ENCODE data around the gene OR2T8.

The OR2T8 gene

GRCh38 chr1:247919952-247920351, at the start of gene OR2T8:
Gene OR2T8 (plus strand): TSS chr1:247920252. CDS start chr1:247921018, 766 bp downstream.
- DNase-seq = no peak

- no peak for DNase-seq
Measured at GRCh38 chr1:247883346-247883745, 36.7 kb upstream of the OR2T8 start.

GRCh38 chr1:247884797-247885413, 35.1 kb upstream of the OR2T8 start:
- DNase-seq = peak; percentile 15

- no peak for DNase-seq
Measured at GRCh38 chr1:247895163-247895637, 24.9 kb upstream of the OR2T8 start, which contains the start of gene OR2W3. Gene OR2W3 (plus strand): TSS chr1:247895587. CDS start chr1:247895587, 0 bp downstream.

- no peak for DNase-seq
Measured at GRCh38 chr1:247895976-247896375, 24.1 kb upstream of the OR2T8 start.

- DNase-seq = no peak
Measured at GRCh38 chr1:247904122-247904521, 15.9 kb upstream of the OR2T8 start.

- DNase-seq = no peak
Measured at GRCh38 chr1:247905181-247905580, 14.9 kb upstream of the OR2T8 start.

GRCh38 chr1:247905910-247906503, 14.0 kb upstream of the OR2T8 start:
- no peak for DNase-seq

- DNase-seq = peak; percentile 80
Measured at GRCh38 chr1:247906504-247907047, 13.5 kb upstream of the OR2T8 start.

- DNase-seq = no peak
Measured at GRCh38 chr1:247908766-247909165, 11.3 kb upstream of the OR2T8 start.

GRCh38 chr1:247913786-247914185, 6.3 kb upstream of the OR2T8 start:
- DNase-seq = no peak

GRCh38 chr1:247914941-247915662, 5.0 kb upstream of the OR2T8 start:
- no peak for DNase-seq

- DNase-seq = no peak
Measured at GRCh38 chr1:247923941-247924340, 3.9 kb downstream of the OR2T8 start.

- no peak for DNase-seq
Measured at GRCh38 chr1:247924868-247925267, 4.8 kb downstream of the OR2T8 start, which contains the start of gene OR2AJ1. Gene OR2AJ1 (plus strand): TSS chr1:247924889. CDS start chr1:247933769, 8,880 bp downstream.

GRCh38 chr1:247933989-247934388, 13.9 kb downstream of the OR2T8 start:
- DNase-seq = no peak

- no peak for DNase-seq
Measured at GRCh38 chr1:247935781-247936180, 15.7 kb downstream of the OR2T8 start.

- no peak for DNase-seq
Measured at GRCh38 chr1:247936415-247936814, 16.4 kb downstream of the OR2T8 start.

GRCh38 chr1:247936965-247937734, 17.1 kb downstream of the OR2T8 start:
- peak; percentile 90 for DNase-seq

GRCh38 chr1:247942624-247943023, 22.6 kb downstream of the OR2T8 start:
- DNase-seq = no peak

- no peak for DNase-seq
Measured at GRCh38 chr1:247948558-247948957, 28.5 kb downstream of the OR2T8 start, which contains the start of gene OR2L8. Gene OR2L8 (plus strand): TSS chr1:247948858. CDS start chr1:247948858, 0 bp downstream.

GRCh38 chr1:247953408-247953807, 33.4 kb downstream of the OR2T8 start:
- no peak for DNase-seq

GRCh38 chr1:247961791-247962190, 41.7 kb downstream of the OR2T8 start:
- no peak for DNase-seq
